Measurements from ENCODE around the gene PPFIBP1.

The PPFIBP1 gene

GRCh38 chr12:27554421-27555186, 30.6 kb downstream of the PPFIBP1 start:
- Mint-ChIP-seq H3K36me3 (no peaks in the 10 kb centered on the region), H3K4me3 (no peak overlapping the region), H3K9me3 (no peaks in the 10 kb centered on the region), H3K4me1 (peaks cover 31% of the 10 kb centered on the region), H3K27ac (no peak overlapping the region), H3K27me3 (peaks cover 17% of the 10 kb centered on the region)
- no peak for DNase-seq
- CTCF ChIA-PET: interaction anchor here (1.4 kb wide), 1 partner anchor 94 kb away, joined by 4 read pairs; no protein-coding TSS in a partner anchor

- H3K36me3 Mint-ChIP-seq: no peaks in the 10 kb centered on the region
- no peak overlapping the region for H3K27ac Mint-ChIP-seq
- no peaks in the 10 kb centered on the region for H3K9me3 Mint-ChIP-seq
- no peak overlapping the region for H3K4me3 Mint-ChIP-seq
- peaks cover 31% of the 10 kb centered on the region for H3K4me1 Mint-ChIP-seq
- CTCF ChIA-PET: interaction anchor here (1.2 to 1.4 kb wide), 3 partner anchors 25 to 98 kb away, joined by 3 to 4 read pairs (median 3); no protein-coding TSS in a partner anchor
- H3K27me3 Mint-ChIP-seq: peaks cover 11% of the 10 kb centered on the region
- DNase-seq: no peak
Observed at GRCh38 chr12:27555361-27555760, 31.4 kb downstream of the PPFIBP1 start.

GRCh38 chr12:27555925-27556778, 32.1 kb downstream of the PPFIBP1 start:
- no peak overlapping the region for H3K27ac Mint-ChIP-seq
- no peak for DNase-seq
- H3K36me3 Mint-ChIP-seq: no peaks in the 10 kb centered on the region
- CTCF ChIA-PET: interaction anchor here (1.2 to 1.4 kb wide), 3 partner anchors 25 to 97 kb away, joined by 3 to 4 read pairs (median 3); no protein-coding TSS in a partner anchor
- H3K4me1 Mint-ChIP-seq: peaks cover 31% of the 10 kb centered on the region
- H3K4me3 Mint-ChIP-seq: no peak overlapping the region
- H3K27me3 Mint-ChIP-seq: peaks cover 11% of the 10 kb centered on the region
- H3K9me3 Mint-ChIP-seq: no peaks in the 10 kb centered on the region

GRCh38 chr12:27560126-27560525, 36.1 kb downstream of the PPFIBP1 start:
- no peaks in the 10 kb centered on the region for H3K9me3 Mint-ChIP-seq
- CTCF ChIA-PET: no interaction called here
- H3K36me3 Mint-ChIP-seq: no peaks in the 10 kb centered on the region
- no peak overlapping the region for H3K4me3 Mint-ChIP-seq
- H3K27me3 Mint-ChIP-seq: no peaks in the 10 kb centered on the region
- DNase-seq: no peak
- peaks cover 25% of the 10 kb centered on the region for H3K4me1 Mint-ChIP-seq
- H3K27ac Mint-ChIP-seq: no peak overlapping the region

GRCh38 chr12:27561535-27562350, 37.7 kb downstream of the PPFIBP1 start:
- no peak overlapping the region for H3K4me3 Mint-ChIP-seq
- no peaks in the 10 kb centered on the region for H3K36me3 Mint-ChIP-seq
- CTCF ChIA-PET: interaction anchor here (1.0 to 1.2 kb wide), 2 partner anchors 11 to 70 kb away, joined by 3 read pairs; no protein-coding TSS in a partner anchor
- no peaks in the 10 kb centered on the region for H3K9me3 Mint-ChIP-seq
- H3K27me3 Mint-ChIP-seq: no peaks in the 10 kb centered on the region
- H3K27ac Mint-ChIP-seq: no peak overlapping the region
- peaks cover 9% of the 10 kb centered on the region for H3K4me1 Mint-ChIP-seq
- no peak for DNase-seq

- H3K27me3 Mint-ChIP-seq: peaks cover 3% of the 10 kb centered on the region
- no peak for DNase-seq
- CTCF ChIA-PET: no interaction called here
Observed at GRCh38 chr12:27564612-27565213, 40.7 kb downstream of the PPFIBP1 start.

GRCh38 chr12:27566159-27566558, 42.2 kb downstream of the PPFIBP1 start:
- CTCF ChIA-PET: no interaction called here
- H3K27me3 Mint-ChIP-seq: peaks cover 3% of the 10 kb centered on the region
- no peaks in the 10 kb centered on the region for H3K36me3 Mint-ChIP-seq
- no peaks in the 10 kb centered on the region for H3K4me1 Mint-ChIP-seq
- H3K27ac Mint-ChIP-seq: no peak overlapping the region
- DNase-seq: no peak
- no peak overlapping the region for H3K4me3 Mint-ChIP-seq
- no peaks in the 10 kb centered on the region for H3K9me3 Mint-ChIP-seq

More at GRCh38 chr12:27564612-27565213, 40.7 kb downstream of the PPFIBP1 start:
- no peaks in the 10 kb centered on the region for H3K9me3 Mint-ChIP-seq
- H3K36me3 Mint-ChIP-seq: no peaks in the 10 kb centered on the region
- no peaks in the 10 kb centered on the region for H3K4me1 Mint-ChIP-seq
- H3K27ac Mint-ChIP-seq: no peak overlapping the region
- H3K4me3 Mint-ChIP-seq: no peak overlapping the region

GRCh38 chr12:27566626-27567025, 42.6 kb downstream of the PPFIBP1 start:
- H3K27me3 Mint-ChIP-seq: peaks cover 3% of the 10 kb centered on the region
- no peak overlapping the region for H3K4me3 Mint-ChIP-seq
- no peaks in the 10 kb centered on the region for H3K36me3 Mint-ChIP-seq
- DNase-seq: no peak
- no peaks in the 10 kb centered on the region for H3K9me3 Mint-ChIP-seq
- CTCF ChIA-PET: no interaction called here
- H3K4me1 Mint-ChIP-seq: no peaks in the 10 kb centered on the region
- H3K27ac Mint-ChIP-seq: no peak overlapping the region

GRCh38 chr12:27571463-27571862, 47.5 kb downstream of the PPFIBP1 start:
- no peak for DNase-seq
- CTCF ChIA-PET: no interaction called here
- H3K27me3 Mint-ChIP-seq: peaks cover 3% of the 10 kb centered on the region
- H3K27ac Mint-ChIP-seq: no peak overlapping the region
- H3K9me3 Mint-ChIP-seq: no peaks in the 10 kb centered on the region
- H3K36me3 Mint-ChIP-seq: no peaks in the 10 kb centered on the region
- H3K4me1 Mint-ChIP-seq: peaks cover 2% of the 10 kb centered on the region
- H3K4me3 Mint-ChIP-seq: no peak overlapping the region

- Mint-ChIP-seq H3K4me1 (peaks cover 2% of the 10 kb centered on the region), H3K36me3 (no peaks in the 10 kb centered on the region), H3K27me3 (peaks cover 3% of the 10 kb centered on the region), H3K27ac (no peak overlapping the region), H3K4me3 (no peak overlapping the region), H3K9me3 (no peaks in the 10 kb centered on the region)
- no peak for DNase-seq
- CTCF ChIA-PET: interaction anchor here (0.6 to 1.3 kb wide), 2 partner anchors 12 to 63 kb away, joined by 4 to 6 read pairs; no protein-coding TSS in a partner anchor
Observed at GRCh38 chr12:27572486-27573255, 48.7 kb downstream of the PPFIBP1 start.

- DNase-seq: no peak
- H3K27ac Mint-ChIP-seq: no peak overlapping the region
- H3K4me1 Mint-ChIP-seq: peaks cover 10% of the 10 kb centered on the region
- H3K9me3 Mint-ChIP-seq: no peaks in the 10 kb centered on the region
- no peak overlapping the region for H3K4me3 Mint-ChIP-seq
- CTCF ChIA-PET: no interaction called here
- no peaks in the 10 kb centered on the region for H3K36me3 Mint-ChIP-seq
- peaks cover 3% of the 10 kb centered on the region for H3K27me3 Mint-ChIP-seq
Observed at GRCh38 chr12:27573972-27574371, 50.0 kb downstream of the PPFIBP1 start.

GRCh38 chr12:27575090-27575761, 51.2 kb downstream of the PPFIBP1 start:
- Mint-ChIP-seq H3K27me3 (no peaks in the 10 kb centered on the region), H3K4me3 (no peak overlapping the region), H3K36me3 (no peaks in the 10 kb centered on the region), H3K9me3 (no peaks in the 10 kb centered on the region), H3K27ac (no peak overlapping the region), H3K4me1 (peaks cover 18% of the 10 kb centered on the region)
- DNase-seq: no peak
- CTCF ChIA-PET: interaction anchor here (0.6 kb wide), 1 partner anchor 53 kb away, joined by 3 read pairs; no protein-coding TSS in a partner anchor

- Mint-ChIP-seq H3K9me3 (no peaks in the 10 kb centered on the region), H3K27me3 (no peaks in the 10 kb centered on the region), H3K4me3 (no peak overlapping the region), H3K36me3 (no peaks in the 10 kb centered on the region), H3K27ac (no peak overlapping the region), H3K4me1 (peaks cover 18% of the 10 kb centered on the region)
- no peak for DNase-seq
- CTCF ChIA-PET: no interaction called here
Observed at GRCh38 chr12:27575762-27576118, 51.7 kb downstream of the PPFIBP1 start.

Data from activated naive CD4-positive, alpha-beta T cell treated with anti-CD3 and anti-CD28 coated beads, Interleukin-2, amount 10 ng/mL, durations not matched to agents 7 days and 5 days (primary cell).